Measurements from ENCODE around the gene ANKRD36C. TPM values are rescaled to one million over a fixed set of nuclear protein-coding genes. Genes with fewer than 3 reads are reported as not detected.
"Not testable (repeated sequence)": the region's sequence is repeated elsewhere in the genome, so short reads cannot be mapped to it uniquely, and the experiment has no call there.

ANKRD36C gene
- total RNA-seq, 1 donor from 2014 or later = 12.8 TPM

GRCh38 chr2:95788642-95789041, 203.0 kb downstream of the ANKRD36C start:
- not testable (repeated sequence) for DNase-seq (ENCODE audit: low read depth); H3K4me3 ChIP-seq (ENCODE audit: low read depth, low read length)

Other genes starting within 250 kb of the ANKRD36C start
- gene GPAT2, start 43.1 kb upstream of the ANKRD36C start, total RNA-seq = 1.1 and 1.7 TPM in 2 replicates
- 0.23 and 0.29 TPM in 2 replicates for gene ADRA2B, start 124.7 kb upstream of the ANKRD36C start, total RNA-seq
- gene ASTL, start 146.7 kb upstream of the ANKRD36C start, total RNA-seq = not detected in 2 replicates
- 4.4 and 5.4 TPM in 2 replicates for gene DUSP2, start 153.6 kb upstream of the ANKRD36C start, total RNA-seq
- gene STARD7, start 217.0 kb upstream of the ANKRD36C start, total RNA-seq = 99.2 and 143 TPM in 2 replicates

Measured in epithelial cell of proximal tubule (primary cell).